Measurements from ENCODE around the gene DPM3. TPM values are rescaled to one million over a fixed set of nuclear protein-coding genes. Genes with fewer than 3 reads are reported as not detected.
A peak's percentile ranks its signal among the peaks of the same experiment; 100 is the strongest.

DPM3 gene
- total RNA-seq, 1 experiment from 2014 or later, result 27.8 TPM

- peak within 1 kb of the TSS; percentile 67 for H3K4me3 ChIP-seq (ENCODE audit: low read depth, low read length)
- no peak for TF ChIP-seq CTCF (IDR thresholded peaks at IDR 0.05; ENCODE audit: insufficient read depth in 1 of 2, low read depth in 1 of 2, low read length in 1 of 2, severe bottlenecking in 1 of 2, unreplicated experiment in 1 of 2)
- intact Hi-C loops (cut with micrococcal nuclease; ENCODE audit: unreplicated experiment), result loop anchor here (1.0 kb wide), 1 partner anchor 123 kb away; no protein-coding TSS in a partner anchor
- DNase-seq, result no peak
- no peaks in the 10 kb centered on the region for H3K27me3 ChIP-seq (replicated peaks; ENCODE audit: control insufficient read depth, insufficient read depth, low read length)
- BruUV-seq (replicated peaks), result no TSS peak
- Mint-ChIP-seq H3K4me3 (ENCODE audit: unreplicated experiment) (peak within 1 kb of the TSS; percentile 98), H3K4me1 (ENCODE audit: low read depth, unreplicated experiment) (peaks cover 13% of the 10 kb centered on the region), H3K9me3 (ENCODE audit: unreplicated experiment) (no peaks in the 10 kb centered on the region), H3K36me3 (ENCODE audit: insufficient read depth, unreplicated experiment) (peaks cover 21% of the 10 kb centered on the region), H3K27me3 (ENCODE audit: insufficient read depth, unreplicated experiment) (no peaks in the 10 kb centered on the region), H3K27ac (ENCODE audit: unreplicated experiment) (peak within 1 kb of the TSS; percentile 91)
- H3K4me1 ChIP-seq, result peaks cover 16% of the 10 kb centered on the region; the same call in 1 of the 2 replicates
- no peaks in the 10 kb centered on the region for H3K36me3 ChIP-seq (ENCODE audit: control insufficient read depth, insufficient read depth, low read length)
- POLR2A ChIA-PET, result interaction anchor here (1.0 to 1.7 kb wide), 5 partner anchors 20 to 89 kb away, joined by 4 to 15 read pairs (median 7); partner anchors contain the start of gene MTX1
- CTCF ChIA-PET, result interaction anchor here (0.7 to 2.6 kb wide), 31 partner anchors 10 to 542 kb away, joined by 3 to 77 read pairs (median 6); partner anchors contain the start of genes ADAM15 and CLK2
- no peaks in the 10 kb centered on the region for H3K9me3 ChIP-seq
Observed at GRCh38 chr1:155173478-155174323, 33.4 kb upstream of the DPM3 start, which contains the start of gene TRIM46. TSS of gene TRIM46 (plus strand) at chr1:155173849. CDS start at chr1:155173967, 118 bp downstream.

- Mint-ChIP-seq H3K4me1 (ENCODE audit: low read depth, unreplicated experiment) (peaks cover 11% of the 10 kb centered on the region), H3K27ac (ENCODE audit: unreplicated experiment) (peak within 1 kb of the TSS; percentile 91), H3K27me3 (ENCODE audit: insufficient read depth, unreplicated experiment) (no peaks in the 10 kb centered on the region), H3K36me3 (ENCODE audit: insufficient read depth, unreplicated experiment) (peaks cover 22% of the 10 kb centered on the region), H3K9me3 (ENCODE audit: unreplicated experiment) (no peaks in the 10 kb centered on the region), H3K4me3 (ENCODE audit: unreplicated experiment) (peak within 1 kb of the TSS; percentile 98)
- peak; percentile 94 to 96 for DNase-seq
- H3K27me3 ChIP-seq (replicated peaks; ENCODE audit: control insufficient read depth, insufficient read depth, low read length), result no peaks in the 10 kb centered on the region
- TSS peak; percentile 69 for BruUV-seq (replicated peaks)
- intact Hi-C loops (cut with micrococcal nuclease; ENCODE audit: unreplicated experiment), result loop anchor here (1.0 kb wide), 1 partner anchor 123 kb away; no protein-coding TSS in a partner anchor
- TF ChIP-seq CTCF (IDR thresholded peaks at IDR 0.05; ENCODE audit: insufficient read depth in 1 of 2, low read depth in 1 of 2, low read length in 1 of 2, severe bottlenecking in 1 of 2, unreplicated experiment in 1 of 2), result peak; percentile 81 to 93
- peaks cover 16% of the 10 kb centered on the region; the same call in 1 of the 2 replicates for H3K4me1 ChIP-seq
- H3K36me3 ChIP-seq (ENCODE audit: control insufficient read depth, insufficient read depth, low read length), result no peaks in the 10 kb centered on the region
- CTCF ChIA-PET, result interaction anchor here (0.6 to 2.1 kb wide), 37 partner anchors 9 to 542 kb away, joined by 3 to 77 read pairs (median 5); partner anchors contain the start of genes ADAM15, CLK2 and DPM3
- peak within 1 kb of the TSS; percentile 67 for H3K4me3 ChIP-seq (ENCODE audit: low read depth, low read length)
- no peaks in the 10 kb centered on the region for H3K9me3 ChIP-seq
- POLR2A ChIA-PET, result interaction anchor here (1.0 to 1.7 kb wide), 5 partner anchors 21 to 88 kb away, joined by 4 to 15 read pairs (median 7); partner anchors contain the start of gene MTX1
Observed at GRCh38 chr1:155172732-155173477, 32.6 kb upstream of the DPM3 start, which contains the start of gene KRTCAP2. TSS of gene KRTCAP2 (minus strand) at chr1:155173304. CDS start at chr1:155173224, 80 bp downstream.

Data from Caco-2 (cell line).